OCI-LY3 (cell line): ENCODE results near the gene NUAK2.

Experiments used
- EZH2phosphoT487 ChIP-seq: fragments of 200-600 bp; shearing (Covaris generic); IDR thresholded peaks from 2 replicates; pipeline ENCODE4 v1.6.1; 2018; ENCODE audit warnings: antibody characterized with exemption, mixed run types, low read depth
- TF ChIP-seq, protein P1 (sequence below): fragments of 200-600, 300-600 bp; sonication (generic); IDR thresholded peaks from 2 replicates; pipeline ENCODE4 v1.5.1; 2014; ENCODE audit warnings: antibody characterized with exemption, low read length, low read depth

DNA sequence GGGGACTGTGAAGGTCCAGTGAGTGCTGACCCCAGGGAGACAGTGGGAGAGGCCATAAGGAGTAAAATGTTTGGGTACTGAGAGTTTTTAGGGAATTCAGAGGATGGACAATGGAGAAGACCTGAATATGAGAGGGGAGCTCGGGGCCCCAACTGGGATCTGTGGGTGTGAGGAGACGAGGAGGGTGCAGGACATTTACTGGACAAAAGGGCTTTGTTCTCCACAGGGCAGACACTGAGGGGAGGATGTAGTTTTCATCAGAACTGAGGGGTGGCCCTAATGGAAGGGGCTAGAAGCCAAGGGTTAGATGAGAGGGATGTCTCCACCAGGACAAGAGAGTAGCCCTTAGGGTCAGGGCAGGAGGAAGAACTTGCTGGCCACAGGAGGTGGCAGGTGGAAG lies 63.8 kb downstream of the NUAK2 start:
- TF ChIP-seq, protein P1, sequence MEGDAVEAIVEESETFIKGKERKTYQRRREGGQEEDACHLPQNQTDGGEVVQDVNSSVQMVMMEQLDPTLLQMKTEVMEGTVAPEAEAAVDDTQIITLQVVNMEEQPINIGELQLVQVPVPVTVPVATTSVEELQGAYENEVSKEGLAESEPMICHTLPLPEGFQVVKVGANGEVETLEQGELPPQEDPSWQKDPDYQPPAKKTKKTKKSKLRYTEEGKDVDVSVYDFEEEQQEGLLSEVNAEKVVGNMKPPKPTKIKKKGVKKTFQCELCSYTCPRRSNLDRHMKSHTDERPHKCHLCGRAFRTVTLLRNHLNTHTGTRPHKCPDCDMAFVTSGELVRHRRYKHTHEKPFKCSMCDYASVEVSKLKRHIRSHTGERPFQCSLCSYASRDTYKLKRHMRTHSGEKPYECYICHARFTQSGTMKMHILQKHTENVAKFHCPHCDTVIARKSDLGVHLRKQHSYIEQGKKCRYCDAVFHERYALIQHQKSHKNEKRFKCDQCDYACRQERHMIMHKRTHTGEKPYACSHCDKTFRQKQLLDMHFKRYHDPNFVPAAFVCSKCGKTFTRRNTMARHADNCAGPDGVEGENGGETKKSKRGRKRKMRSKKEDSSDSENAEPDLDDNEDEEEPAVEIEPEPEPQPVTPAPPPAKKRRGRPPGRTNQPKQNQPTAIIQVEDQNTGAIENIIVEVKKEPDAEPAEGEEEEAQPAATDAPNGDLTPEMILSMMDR, result no peak
- TF ChIP-seq EZH2phosphoT487, result no peak
